GM12891 (cell line): ENCODE measurements around the gene BCLAF3.

Source experiments
- POLR2A ChIP-seq: IDR thresholded peaks from 2 replicates; pipeline ENCODE4 v1.6.1; 2011; ENCODE audit warnings: low read depth, low read length, control low read depth
- POLR2AphosphoS5 ChIP-seq: IDR thresholded peaks from 2 replicates; pipeline ENCODE4 v1.6.1; 2011; ENCODE audit warnings: low read depth, low read length, control low read depth
- POU2F2 ChIP-seq: IDR thresholded peaks from 2 replicates; pipeline ENCODE4 v1.6.1; 2011; ENCODE audit warnings: low read depth, mild to moderate bottlenecking, control low read depth, low read length, moderate library complexity

- TF ChIP-seq POLR2A (no peak), POLR2AphosphoS5 (no peak), POU2F2 (no peak)
Measured at GRCh38 chrX:19954335-19955096, 36.3 kb downstream of the BCLAF3 start.
